ENCODE measurements around the gene SLC19A3.

DNA sequence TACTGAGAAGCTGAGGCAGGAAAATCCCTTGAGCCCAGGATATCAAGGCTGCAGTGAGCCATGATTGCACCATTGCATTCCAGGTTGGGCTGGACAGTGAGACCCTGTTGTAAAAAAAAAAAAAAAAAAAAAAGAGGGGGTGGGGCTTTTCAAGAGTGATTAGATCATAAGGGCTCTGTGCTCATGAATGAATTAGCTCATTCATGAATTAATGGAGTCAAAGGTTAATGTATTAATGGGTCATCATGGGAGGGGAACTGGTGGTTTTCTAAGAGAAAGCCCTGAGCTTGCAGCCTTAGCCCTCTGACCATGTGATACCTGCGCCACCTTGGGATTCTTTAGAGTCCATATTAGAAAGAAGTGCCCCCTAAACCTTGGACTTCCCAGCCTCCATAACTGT is 4.5 kb downstream of the SLC19A3 start:
- TF ChIP-seq, protein P1, sequence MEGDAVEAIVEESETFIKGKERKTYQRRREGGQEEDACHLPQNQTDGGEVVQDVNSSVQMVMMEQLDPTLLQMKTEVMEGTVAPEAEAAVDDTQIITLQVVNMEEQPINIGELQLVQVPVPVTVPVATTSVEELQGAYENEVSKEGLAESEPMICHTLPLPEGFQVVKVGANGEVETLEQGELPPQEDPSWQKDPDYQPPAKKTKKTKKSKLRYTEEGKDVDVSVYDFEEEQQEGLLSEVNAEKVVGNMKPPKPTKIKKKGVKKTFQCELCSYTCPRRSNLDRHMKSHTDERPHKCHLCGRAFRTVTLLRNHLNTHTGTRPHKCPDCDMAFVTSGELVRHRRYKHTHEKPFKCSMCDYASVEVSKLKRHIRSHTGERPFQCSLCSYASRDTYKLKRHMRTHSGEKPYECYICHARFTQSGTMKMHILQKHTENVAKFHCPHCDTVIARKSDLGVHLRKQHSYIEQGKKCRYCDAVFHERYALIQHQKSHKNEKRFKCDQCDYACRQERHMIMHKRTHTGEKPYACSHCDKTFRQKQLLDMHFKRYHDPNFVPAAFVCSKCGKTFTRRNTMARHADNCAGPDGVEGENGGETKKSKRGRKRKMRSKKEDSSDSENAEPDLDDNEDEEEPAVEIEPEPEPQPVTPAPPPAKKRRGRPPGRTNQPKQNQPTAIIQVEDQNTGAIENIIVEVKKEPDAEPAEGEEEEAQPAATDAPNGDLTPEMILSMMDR (IDR thresholded peaks at IDR 0.05; ENCODE audit: low read depth, low read length), result no peak
- TF ChIP-seq POLR2A (IDR thresholded peaks at IDR 0.05; ENCODE audit: extremely low read depth, insufficient read length), result no peak
- TF ChIP-seq, protein P2, sequence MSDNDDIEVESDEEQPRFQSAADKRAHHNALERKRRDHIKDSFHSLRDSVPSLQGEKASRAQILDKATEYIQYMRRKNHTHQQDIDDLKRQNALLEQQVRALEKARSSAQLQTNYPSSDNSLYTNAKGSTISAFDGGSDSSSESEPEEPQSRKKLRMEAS (IDR thresholded peaks at IDR 0.05; ENCODE audit: low read depth, low read length), result no peak
